H1 (cell line): Measurements from ENCODE around the gene MPRIP. TPM values are rescaled to one million over a fixed set of nuclear protein-coding genes. Genes with fewer than 3 reads are reported as not detected.

Source experiments
- CTCF ChIA-PET: fragments of 300-600 bp; sonication (Branson Sonifier 250); formaldehyde crosslinking; loops from one replicate; lab custom pipeline; 2021; ENCODE audit not compliant: partially characterized antibody; lab: Charles Lee
- POLR2A ChIA-PET: fragments of 300-600 bp; sonication (Branson Sonifier 250); formaldehyde crosslinking; loops from one replicate; lab custom pipeline; 2021; ENCODE audit warnings: inconsistent platforms; ENCODE audit not compliant: partially characterized antibody; lab: Charles Lee
- DNase-seq, 2 experiments: peaks; one replicate each; pipeline versions ENCODE4 v3.0.0 to v3.0.0-alpha.2; 2010 to 2022; ENCODE audit warnings: low spot score in 2 of 2, low read depth in 1 of 2, mixed read lengths in 1 of 2
- FAIRE-seq: peaks from 2 replicates; lab custom pipeline; 2011; peaks lifted over from hg19 to GRCh38; lab: Jason Lieb, UNC
- H2AFZ ChIP-seq: 2 replicates; pipeline ENCODE4 v1.8.1; 2012; ENCODE audit warnings: low read length, inconsistent platforms
- H2AK5ac ChIP-seq: 2 replicates; pipeline ENCODE4 v1.6.1; 2013; ENCODE audit warnings: low read depth, low read length
- H2BK120ac ChIP-seq: replicated peaks from 2 replicates; pipeline ENCODE3; 2013; ENCODE audit warnings: low read depth, low read length, inconsistent platforms
- H2BK12ac ChIP-seq: 2 replicates; pipeline ENCODE4 v1.6.1; 2013; ENCODE audit warnings: low read depth, low read length
- H2BK15ac ChIP-seq: 2 replicates; pipeline ENCODE4 v1.6.1; 2013; ENCODE audit warnings: low read length
- H2BK20ac ChIP-seq: 2 replicates; pipeline ENCODE4 v1.6.1; 2013; ENCODE audit warnings: low read length
- H2BK5ac ChIP-seq: 2 replicates; pipeline ENCODE4 v1.6.1; 2013; ENCODE audit warnings: low read depth, low read length
- H3K14ac ChIP-seq: 2 replicates; pipeline ENCODE4 v1.6.1; 2013; ENCODE audit warnings: inconsistent platforms; ENCODE audit not compliant: insufficient read length
- H3K18ac ChIP-seq: 2 replicates; pipeline ENCODE4 v1.6.1; 2013; ENCODE audit warnings: low read length; ENCODE audit errors: extremely low read depth
- H3K23ac ChIP-seq: 2 replicates; pipeline ENCODE4 v1.6.1; 2013; ENCODE audit warnings: inconsistent platforms; ENCODE audit not compliant: insufficient read length
- H3K23me2 ChIP-seq: 2 replicates; pipeline ENCODE4 v1.6.1; 2013; ENCODE audit warnings: low read depth, low read length
- H3K27ac ChIP-seq: 2 replicates; pipeline ENCODE4 v1.6.1; 2011; ENCODE audit warnings: low read depth, low read length, inconsistent platforms
- H3K27me3 ChIP-seq, 4 experiments: replicated peaks in 1 of 4; 1 replicate in 1 of 4; 2 replicates in 3 of 4; pipeline versions ENCODE4 v1.6.1 to v1.8.1; 2011 to 2013; ENCODE audit warnings: low read length in 3 of 4, mild to moderate bottlenecking in 3 of 4, inconsistent platforms in 2 of 4, mixed read lengths in 2 of 4, moderate library complexity in 1 of 4; ENCODE audit not compliant: control insufficient read depth in 3 of 4, insufficient read depth in 3 of 4; ENCODE audit errors: extremely low read depth in 1 of 4
- H3K36me3 ChIP-seq, 4 experiments: 2 replicates each; pipeline versions ENCODE4 v1.6.1 to v1.8.1; 2011 to 2013; ENCODE audit warnings: mild to moderate bottlenecking in 4 of 4, low read length in 3 of 4, moderate library complexity in 2 of 4, control low read depth in 1 of 4, inconsistent platforms in 1 of 4; ENCODE audit not compliant: insufficient read depth in 4 of 4, control insufficient read depth in 2 of 4
- H3K4ac ChIP-seq: replicated peaks from 2 replicates; pipeline ENCODE3; 2013; ENCODE audit warnings: low read length, low read depth, mixed read lengths, inconsistent platforms; ENCODE audit not compliant: insufficient read length
- H3K4me1 ChIP-seq, 4 experiments: replicated peaks in 1 of 4; 1 replicate in 1 of 4; 2 replicates in 3 of 4; pipeline versions ENCODE4 v1.6.1 to v1.8.1; 2011 to 2013; ENCODE audit warnings: low read length in 3 of 4, inconsistent platforms in 2 of 4, mixed read lengths in 1 of 4; ENCODE audit not compliant: insufficient read depth in 4 of 4, control insufficient read depth in 3 of 4
- H3K4me2 ChIP-seq, 2 experiments: 2 replicates each; pipeline versions ENCODE4 v1.6.1 to v1.8.1; 2011 to 2013; ENCODE audit warnings: low read depth in 2 of 2, low read length in 2 of 2, control low read depth in 1 of 2, inconsistent platforms in 1 of 2, mild to moderate bottlenecking in 1 of 2; ENCODE audit not compliant: insufficient read depth in 1 of 2
- H3K4me3 ChIP-seq, 4 experiments: fragments of 200-600, 300-600 bp in 1 of 4; sonication (generic), shearing (Covaris generic), sonication (Bioruptor Twin) in 1 of 4; 2 replicates each; pipeline versions ENCODE4 v1.5.1 to v1.8.1; 2011 to 2016; ENCODE audit warnings: low read length in 4 of 4, low read depth in 3 of 4, control low read depth in 2 of 4, inconsistent platforms in 2 of 4, mild to moderate bottlenecking in 2 of 4, mixed read lengths in 1 of 4, moderate library complexity in 1 of 4; ENCODE audit not compliant: insufficient read depth in 2 of 4; ENCODE audit errors: extremely low read depth in 1 of 4
- H3K56ac ChIP-seq: replicated peaks from 2 replicates; pipeline ENCODE3; 2013; ENCODE audit warnings: low read depth, mild to moderate bottlenecking, mixed read lengths, low read length, inconsistent platforms; ENCODE audit not compliant: insufficient read length
- H3K79me1 ChIP-seq: 2 replicates; pipeline ENCODE4 v1.6.1; 2013; ENCODE audit warnings: low read depth, low read length, control low read depth
- H3K79me2 ChIP-seq, 2 experiments: 2 replicates each; pipeline versions ENCODE4 v1.6.1 to v1.8.1; 2012 to 2013; ENCODE audit warnings: low read length in 2 of 2, mild to moderate bottlenecking in 2 of 2, inconsistent platforms in 1 of 2; ENCODE audit not compliant: insufficient read depth in 2 of 2, control insufficient read depth in 1 of 2
- H3K9ac ChIP-seq, 4 experiments: replicated peaks in 1 of 4; 1 replicate in 1 of 4; 2 replicates in 3 of 4; pipeline versions ENCODE4 v1.6.1 to v1.8.1; 2011 to 2013; ENCODE audit warnings: low read depth in 3 of 4, low read length in 3 of 4, control low read depth in 2 of 4, mild to moderate bottlenecking in 2 of 4, moderate library complexity in 2 of 4, inconsistent platforms in 1 of 4; ENCODE audit errors: extremely low read depth in 1 of 4
- H3K9me3 ChIP-seq, 2 experiments: 2 replicates each; pipeline versions ENCODE4 v1.6.1 to v1.8.1; 2012 to 2013; ENCODE audit warnings: mild to moderate bottlenecking in 2 of 2, moderate library complexity in 2 of 2, control low read depth in 1 of 2, inconsistent platforms in 1 of 2, low read depth in 1 of 2, low read length in 1 of 2, mixed read lengths in 1 of 2; ENCODE audit not compliant: insufficient read depth in 2 of 2
- H4K20me1 ChIP-seq, 2 experiments: replicated peaks in 1 of 2; 2 replicates each; pipeline versions ENCODE3 to v1.8.1; 2011 to 2013; ENCODE audit warnings: inconsistent platforms in 2 of 2, low read length in 2 of 2, mild to moderate bottlenecking in 1 of 2; ENCODE audit not compliant: insufficient read depth in 2 of 2, control insufficient read depth in 1 of 2
- H4K5ac ChIP-seq: 2 replicates; pipeline ENCODE4 v1.6.1; 2013; ENCODE audit warnings: low read length, low read depth, mixed read lengths, inconsistent platforms; ENCODE audit not compliant: insufficient read length
- H4K8ac ChIP-seq: 2 replicates; pipeline ENCODE4 v1.8.0; 2013; ENCODE audit warnings: mild to moderate bottlenecking, moderate library complexity, low read length, inconsistent platforms; ENCODE audit not compliant: insufficient read depth; ENCODE audit errors: extremely low read depth
- H4K91ac ChIP-seq: replicated peaks from 2 replicates; pipeline ENCODE3; 2013; ENCODE audit warnings: low read length, mixed read lengths, inconsistent platforms; ENCODE audit not compliant: insufficient read length
- ASH2L ChIP-seq: fragments of 200-600, 300-600 bp; sonication (generic); IDR thresholded peaks from one replicate; pipeline ENCODE4 v1.7.1; 2017; ENCODE audit warnings: low read length
- BACH1 ChIP-seq: IDR thresholded peaks from 2 replicates; pipeline ENCODE4 v1.6.1; 2012; ENCODE audit warnings: low read length, improper control_type of control experiment
- CTBP2 ChIP-seq: IDR thresholded peaks from 2 replicates; pipeline ENCODE4 v1.7.0; 2011; ENCODE audit warnings: borderline replicate concordance, mild to moderate bottlenecking, moderate library complexity, mixed read lengths, low read length; ENCODE audit not compliant: insufficient read depth, insufficient read length
- HDAC6 ChIP-seq: IDR thresholded peaks from one replicate; pipeline ENCODE4 v1.7.1; 2012; ENCODE audit warnings: low read depth, mild to moderate bottlenecking, inconsistent platforms, low read length, moderate library complexity
- KDM1A ChIP-seq: fragments of 200-600, 300-600 bp; sonication (generic); IDR thresholded peaks from 2 replicates; pipeline ENCODE4 v1.7.1; 2016; ENCODE audit warnings: mild to moderate bottlenecking, low read length, borderline replicate concordance
- RBBP5 ChIP-seq: IDR thresholded peaks from 2 replicates; pipeline ENCODE4 v1.7.1; 2012; ENCODE audit warnings: low read depth, mild to moderate bottlenecking, inconsistent platforms, low read length, moderate library complexity, borderline replicate concordance
- RNF2 ChIP-seq: fragments of 200-900, 300-1000 bp; sonication (generic); IDR thresholded peaks from 2 replicates; pipeline ENCODE4 v1.7.1; 2016; ENCODE audit warnings: borderline replicate concordance, low read depth, mild to moderate bottlenecking, antibody characterized with exemption, low read length; ENCODE audit not compliant: poor library complexity, severe bottlenecking; ENCODE audit errors: missing control alignments
- RXRA ChIP-seq: IDR thresholded peaks from 2 replicates; pipeline ENCODE4 v1.6.1; 2011; ENCODE audit warnings: low read depth, mild to moderate bottlenecking, low read length, moderate library complexity; ENCODE audit not compliant: insufficient read depth
- TAF7 ChIP-seq: optimal IDR thresholded peaks from 2 replicates; pipeline ENCODE3; 2011; ENCODE audit warnings: low read depth, mild to moderate bottlenecking, inconsistent platforms, low read length, moderate library complexity, borderline replicate concordance
- WGBS, 2 experiments: shearing (Covaris generic) in 1 of 2; methylation state at CpG; one replicate each; pipeline versions ENCODE4 v1.1.6 to v1.1.7; 2013 to 2015; ENCODE audit warnings: low lambda C conversion rate in 2 of 2, mixed read lengths in 2 of 2, inconsistent platforms in 1 of 2, low coverage in 1 of 2, missing lambda C conversion rate in 1 of 2; ENCODE audit not compliant: insufficient replicate concordance in 2 of 2, insufficient coverage in 1 of 2, insufficient read length in 1 of 2; ENCODE audit errors: extremely low coverage in 1 of 2, missing lambda C conversion rate in 1 of 2; 5-methylcytosine and 5-hydroxymethylcytosine counted together
- polyA plus RNA-seq, 7 experiments: library from polyadenylated mRNA; depleted of rRNA in 3 of 7; stranded (reverse) in 5 of 7; unstranded in 2 of 7; fragments of >200 nt in 5 of 7; fragments of 200-250 nt in 2 of 7; gene quantifications; 1 replicate in 5 of 7; 2 replicates in 1 of 7; 4 replicates in 1 of 7; pipeline versions ENCODE4 v1.2.1 to v1.2.3, GENCODE V29; 2011 to 2013; ENCODE audit warnings: missing spikeins in 2 of 7, mixed read lengths in 2 of 7
- total RNA-seq: library from RNA; stranded (reverse); fragmentation: NEBNext Ultra II Directional; extraction: Animal tissue kit (Norgen Biotek cat#: 25700); gene quantifications from 2 replicates; pipeline ENCODE4 v1.2.1, GENCODE V29; 2021
- TF ChIP-seq, protein P1 (sequence below): IDR thresholded peaks from 2 replicates; pipeline ENCODE4 v1.6.1; 2012; ENCODE audit warnings: low read length, inconsistent platforms

The MPRIP gene
- total and polyA plus RNA-seq, 2 of the 8 experiments (the other 6 are each of a cell fraction or from before 2014, with no cell fraction given) = 48.6 to 146 TPM

- H2BK15ac ChIP-seq = no peak overlapping the region
- peaks cover 7% of the 10 kb centered on the region for H3K23me2 ChIP-seq
- H2BK20ac ChIP-seq = no peak overlapping the region
- DNase-seq (no peak), FAIRE-seq (no peak)
- H3K4ac ChIP-seq = no peak overlapping the region
- H3K18ac ChIP-seq = no peak overlapping the region
- H4K91ac ChIP-seq = no peak overlapping the region
- H3K36me3 ChIP-seq = peaks cover 11 to 51% (median 37%) of the 10 kb centered on the region in 4 experiments; a peak in 6 of 8 replicates
- no peak overlapping the region for H4K5ac ChIP-seq
- peaks cover 7 to 33% of the 10 kb centered on the region in 2 experiments; a peak in 3 of 4 replicates for H3K79me2 ChIP-seq
- no peak overlapping the region for H3K56ac ChIP-seq
- no peak overlapping the region for H2BK120ac ChIP-seq
- H4K20me1 ChIP-seq = peaks cover 17 to 23% of the 10 kb centered on the region in 2 experiments
- H3K9ac ChIP-seq = no peak overlapping the region
- H2BK5ac ChIP-seq = no peak overlapping the region
- H3K9me3 ChIP-seq = no peaks in the 10 kb centered on the region
- ChIA-PET POLR2A (no interaction called here), CTCF (interaction anchor here (1.3 kb wide), 1 partner anchor 11 kb away, joined by 3 read pairs; no protein-coding TSS in a partner anchor)
- 93% methylated on average over 16 of the region's 16 CpGs; no CpG with 5 or more reads in 1 of the 2 experiments for WGBS, 2 experiments
- peaks cover 16% of the 10 kb centered on the region for H3K79me1 ChIP-seq
- no peak overlapping the region for H3K14ac ChIP-seq
- H3K4me1 ChIP-seq = peaks cover 2 to 10% (median 5%) of the 10 kb centered on the region in 4 experiments; a peak in 5 of 7 replicates
- H3K4me3 ChIP-seq = no peak overlapping the region
- H2AFZ ChIP-seq = no peak overlapping the region
- no peak overlapping the region for H3K4me2 ChIP-seq
- no peak overlapping the region for H2AK5ac ChIP-seq
- H4K8ac ChIP-seq = no peak overlapping the region; the same call in 1 of the 2 replicates
- no peak overlapping the region for H3K27ac ChIP-seq
- no peak overlapping the region for H3K23ac ChIP-seq
- H3K27me3 ChIP-seq = no peaks in the 10 kb centered on the region
- H2BK12ac ChIP-seq = no peak overlapping the region
- TF ChIP-seq KDM1A (no peak), HDAC6 (no peak), CTBP2 (no peak), RBBP5 (no peak), BACH1 (no peak), RXRA (no peak), TAF7 (no peak), RNF2 (no peak), ASH2L (no peak)
- TF ChIP-seq, protein P1, sequence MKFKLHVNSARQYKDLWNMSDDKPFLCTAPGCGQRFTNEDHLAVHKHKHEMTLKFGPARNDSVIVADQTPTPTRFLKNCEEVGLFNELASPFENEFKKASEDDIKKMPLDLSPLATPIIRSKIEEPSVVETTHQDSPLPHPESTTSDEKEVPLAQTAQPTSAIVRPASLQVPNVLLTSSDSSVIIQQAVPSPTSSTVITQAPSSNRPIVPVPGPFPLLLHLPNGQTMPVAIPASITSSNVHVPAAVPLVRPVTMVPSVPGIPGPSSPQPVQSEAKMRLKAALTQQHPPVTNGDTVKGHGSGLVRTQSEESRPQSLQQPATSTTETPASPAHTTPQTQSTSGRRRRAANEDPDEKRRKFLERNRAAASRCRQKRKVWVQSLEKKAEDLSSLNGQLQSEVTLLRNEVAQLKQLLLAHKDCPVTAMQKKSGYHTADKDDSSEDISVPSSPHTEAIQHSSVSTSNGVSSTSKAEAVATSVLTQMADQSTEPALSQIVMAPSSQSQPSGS = no peak
Observed at GRCh38 chr17:17231621-17232302, 189.5 kb downstream of the MPRIP start.
